ENCODE results near the gene IFNGR1. TPM values are rescaled to one million over a fixed set of nuclear protein-coding genes. Genes with fewer than 3 reads are reported as not detected.

IFNGR1 gene
- total RNA-seq, 1 donor from 2014 or later, result 64.4 TPM

- no peak for DNase-seq (ENCODE audit: low read depth, low spot score)
Measured at GRCh38 chr6:137177611-137178010, 41.6 kb downstream of the IFNGR1 start.

GRCh38 chr6:137176729-137177128 is 42.5 kb downstream of the IFNGR1 start:
- DNase-seq (ENCODE audit: low read depth, low spot score), result no peak

GRCh38 chr6:137175868-137176245 is 43.3 kb downstream of the IFNGR1 start:
- DNase-seq (ENCODE audit: low read depth, low spot score), result no peak

- no peak for DNase-seq (ENCODE audit: low read depth, low spot score)
Measured at GRCh38 chr6:137175157-137175867, 43.9 kb downstream of the IFNGR1 start.

- no peak for DNase-seq (ENCODE audit: low read depth, low spot score)
Measured at GRCh38 chr6:137173501-137173900, 45.7 kb downstream of the IFNGR1 start, which contains the start of gene IL22RA2. IL22RA2 (minus strand) TSS chr6:137173644; CDS start chr6:137161749, 11,895 bp downstream.

GRCh38 chr6:137172734-137173431 is 46.3 kb downstream of the IFNGR1 start:
- DNase-seq (ENCODE audit: low read depth, low spot score), result no peak

- no peak for DNase-seq (ENCODE audit: low read depth, low spot score)
Measured at GRCh38 chr6:137171824-137172733, 47.1 kb downstream of the IFNGR1 start.

- DNase-seq (ENCODE audit: low read depth, low spot score), result no peak
Measured at GRCh38 chr6:137171053-137171374, 48.2 kb downstream of the IFNGR1 start.

- no peak for DNase-seq (ENCODE audit: low read depth, low spot score)
Measured at GRCh38 chr6:137170266-137171052, 48.7 kb downstream of the IFNGR1 start.

- no peak for DNase-seq (ENCODE audit: low read depth, low spot score)
Measured at GRCh38 chr6:137167702-137168377, 51.3 kb downstream of the IFNGR1 start.

- no peak for DNase-seq (ENCODE audit: low read depth, low spot score)
Measured at GRCh38 chr6:137166247-137167098, 52.7 kb downstream of the IFNGR1 start.

- DNase-seq (ENCODE audit: low read depth, low spot score), result no peak
Measured at GRCh38 chr6:137165375-137166246, 53.6 kb downstream of the IFNGR1 start.

GRCh38 chr6:137163732-137164318 is 55.4 kb downstream of the IFNGR1 start:
- no peak for DNase-seq (ENCODE audit: low read depth, low spot score)

GRCh38 chr6:137162692-137163306 is 56.4 kb downstream of the IFNGR1 start:
- no peak for DNase-seq (ENCODE audit: low read depth, low spot score)

- DNase-seq (ENCODE audit: low read depth, low spot score), result no peak
Measured at GRCh38 chr6:137161949-137162348, 57.2 kb downstream of the IFNGR1 start.

- DNase-seq (ENCODE audit: low read depth, low spot score), result no peak
Measured at GRCh38 chr6:137160763-137161162, 58.4 kb downstream of the IFNGR1 start.

- no peak for DNase-seq (ENCODE audit: low read depth, low spot score)
Measured at GRCh38 chr6:137159912-137160311, 59.3 kb downstream of the IFNGR1 start.

GRCh38 chr6:137157601-137158000 is 61.6 kb downstream of the IFNGR1 start:
- no peak for DNase-seq (ENCODE audit: low read depth, low spot score)

All from pulmonary artery endothelial cell (primary cell).